Adrenal gland (tissue), 5 donors: ENCODE results near the gene HNRNPL.
A peak's percentile ranks its signal among the peaks of the same experiment; 100 is the strongest.

Source experiments
- CTCF ChIP-seq, 6 experiments: fragments of 450-650 bp in 4 of 6; fragments of 200-600 bp in 2 of 6; sonication (generic) in 1 of 6; IDR thresholded peaks; 1 replicate in 5 of 6; 2 replicates in 1 of 6; pipeline versions ENCODE4 v1.5.1 to v1.8.0; 2016 to 2021; ENCODE audit warnings: antibody characterized with exemption in 6 of 6, mild to moderate bottlenecking in 2 of 6, moderate library complexity in 1 of 6
- POLR2A ChIP-seq, 2 donors: fragments of 450-650 bp; IDR thresholded peaks; one replicate each; pipeline ENCODE4 v1.6.1; 2017; ENCODE audit warnings: antibody characterized with exemption in 2 of 2, mild to moderate bottlenecking in 2 of 2, moderate library complexity in 1 of 2
- donor health status: DM: no; HTN: no; CAD: no.

- TF ChIP-seq CTCF (IDR thresholded peaks at IDR 0.05) = no peak
- TF ChIP-seq POLR2A (IDR thresholded peaks at IDR 0.05) = peak; percentile 43 to 85
Measured at GRCh38 chr19:38851622-38852230, 1.9 kb upstream of the HNRNPL start.
